IMR-90 (cell line): Measurements from ENCODE around the gene CSK. TPM values are rescaled to one million over a fixed set of nuclear protein-coding genes. Genes with fewer than 3 reads are reported as not detected.

Experiments
- ATAC-seq: fragments of 200-7000 bp; cut with Tn5 transposase; 2 replicates; pipeline ENCODE4 v1.9.1; 2020; ENCODE audit warnings: low read depth, mild to moderate bottlenecking, moderate library complexity
- BruUV-seq: library from RNA; stranded (reverse); fragments of 400-500 nt; replicated peaks from 2 replicates; lab custom pipeline; 2021; lab: Mats Ljungman, UMichigan
- CTCF ChIA-PET: fragments of 300-600 bp; formaldehyde crosslinking; extraction: SDS; loops from one replicate; lab custom pipeline; 2021; ENCODE audit warnings: antibody characterized with exemption; lab: Yijun Ruan, JAX
- POLR2A ChIA-PET: fragments of 300-600 bp; sonication (Branson Sonifier 250); formaldehyde crosslinking; loops from one replicate; lab custom pipeline; 2022; ENCODE audit warnings: antibody characterized with exemption; ENCODE audit not compliant: unreplicated experiment; lab: Charles Lee
- DNase-seq: peaks from one replicate; pipeline ENCODE4 v3.0.0; 2013
- H2AFZ ChIP-seq: replicated peaks from 2 replicates; pipeline ENCODE3; 2013; ENCODE audit warnings: low read length, mild to moderate bottlenecking; ENCODE audit not compliant: poor library complexity
- H2AK5ac ChIP-seq: 2 replicates; pipeline ENCODE4 v1.6.1; 2013; ENCODE audit warnings: low read depth, low read length, inconsistent platforms
- H2AK9ac ChIP-seq: replicated peaks from 2 replicates; pipeline ENCODE3; 2013; ENCODE audit warnings: mild to moderate bottlenecking, low read depth, low read length, moderate library complexity; ENCODE audit not compliant: poor library complexity
- H2BK120ac ChIP-seq: 2 replicates; pipeline ENCODE4 v1.6.1; 2013; ENCODE audit warnings: low read depth, low read length, inconsistent platforms
- H2BK15ac ChIP-seq: 3 replicates; pipeline ENCODE4 v1.6.1; 2013; ENCODE audit warnings: low read depth, low read length, inconsistent platforms
- H2BK20ac ChIP-seq: 2 replicates; pipeline ENCODE4 v1.6.1; 2013; ENCODE audit warnings: low read depth, mild to moderate bottlenecking, inconsistent platforms, low read length, moderate library complexity
- H2BK5ac ChIP-seq: 2 replicates; pipeline ENCODE4 v1.6.1; 2013; ENCODE audit warnings: mild to moderate bottlenecking, low read depth, low read length, inconsistent platforms; ENCODE audit not compliant: poor library complexity, severe bottlenecking
- H3K14ac ChIP-seq: replicated peaks from 2 replicates; pipeline ENCODE4 v1.6.1; 2013; ENCODE audit warnings: low read depth, low read length, inconsistent platforms
- H3K18ac ChIP-seq: 2 replicates; pipeline ENCODE4 v1.6.1; 2013; ENCODE audit warnings: low read depth, low read length, control low read depth
- H3K23ac ChIP-seq: 2 replicates; pipeline ENCODE4 v1.6.1; 2013; ENCODE audit warnings: low read depth, low read length, inconsistent platforms
- H3K27ac ChIP-seq: 2 replicates; pipeline ENCODE4 v1.5.1; 2013; ENCODE audit warnings: mild to moderate bottlenecking, control low read depth, low read length; ENCODE audit not compliant: insufficient read depth
- H3K27me3 ChIP-seq: 2 replicates; pipeline ENCODE4 v1.6.1; 2013; ENCODE audit warnings: low read length; ENCODE audit not compliant: control insufficient read depth, insufficient read depth
- H3K36me3 ChIP-seq: 2 replicates; pipeline ENCODE4 v1.6.1; 2013; ENCODE audit warnings: low read length, mixed read lengths; ENCODE audit not compliant: control insufficient read depth, insufficient read depth
- H3K4ac ChIP-seq: 2 replicates; pipeline ENCODE4 v1.6.1; 2013; ENCODE audit warnings: low read depth, low read length, inconsistent platforms
- H3K4me1 ChIP-seq: 2 replicates; pipeline ENCODE4 v1.6.1; 2013; ENCODE audit warnings: low read length, mixed read lengths; ENCODE audit not compliant: control insufficient read depth, insufficient read depth
- H3K4me2 ChIP-seq: 2 replicates; pipeline ENCODE4 v1.6.1; 2013; ENCODE audit warnings: low read depth, mild to moderate bottlenecking, control low read depth, low read length, moderate library complexity
- H3K4me3 ChIP-seq: 2 replicates; pipeline ENCODE4 v1.5.1; 2013; ENCODE audit warnings: low read depth, mild to moderate bottlenecking, control low read depth, low read length, moderate library complexity; ENCODE audit not compliant: insufficient read depth
- H3K56ac ChIP-seq: 2 replicates; pipeline ENCODE4 v1.6.1; 2013; ENCODE audit warnings: low read length, inconsistent platforms; ENCODE audit not compliant: insufficient read depth; ENCODE audit errors: extremely low read depth
- H3K79me1 ChIP-seq, 2 experiments: 2 replicates each; pipeline ENCODE4 v1.6.1; 2013; ENCODE audit warnings: low read length in 2 of 2, inconsistent platforms in 1 of 2, low read depth in 1 of 2
- H3K9ac ChIP-seq: 2 replicates; pipeline ENCODE4 v1.6.1; 2013; ENCODE audit warnings: low read depth, low read length, control low read depth
- H3K9me1 ChIP-seq: 2 replicates; pipeline ENCODE4 v1.6.1; 2013; ENCODE audit warnings: low read length, inconsistent platforms; ENCODE audit not compliant: insufficient read depth
- H3K9me3 ChIP-seq: 2 replicates; pipeline ENCODE4 v1.6.1; 2013; ENCODE audit warnings: low read length; ENCODE audit not compliant: control insufficient read depth, insufficient read depth
- H4K20me1 ChIP-seq: 2 replicates; pipeline ENCODE4 v1.6.1; 2013; ENCODE audit warnings: low read length, inconsistent platforms; ENCODE audit not compliant: insufficient read depth
- H4K5ac ChIP-seq: 2 replicates; pipeline ENCODE4 v1.6.1; 2013; ENCODE audit warnings: mild to moderate bottlenecking, low read depth, low read length, control low read depth
- H4K8ac ChIP-seq, 2 experiments: 2 replicates each; pipeline ENCODE4 v1.6.1; 2013; ENCODE audit warnings: low read depth in 2 of 2, low read length in 2 of 2, control low read depth in 1 of 2, inconsistent platforms in 1 of 2
- H4K91ac ChIP-seq: 2 replicates; pipeline ENCODE4 v1.6.1; 2013; ENCODE audit warnings: low read depth, low read length, inconsistent platforms; ENCODE audit not compliant: insufficient read depth
- BHLHE40 ChIP-seq: fragments of 150-350 bp; IDR thresholded peaks from 2 replicates; pipeline ENCODE4 v1.6.1; 2016; ENCODE audit warnings: mild to moderate bottlenecking, low read depth, low read length
- CEBPB ChIP-seq: IDR thresholded peaks from 2 replicates; pipeline ENCODE4 v1.6.1; 2012; ENCODE audit warnings: low read depth, low read length, improper control_type of control experiment
- CHD1 ChIP-seq: IDR thresholded peaks from 2 replicates; pipeline ENCODE4 v1.6.1; 2012; ENCODE audit warnings: low read depth, low read length, improper control_type of control experiment
- CTCF ChIP-seq: conservative IDR thresholded peaks from 2 replicates; pipeline ENCODE4 v1.5.1; 2012; ENCODE audit warnings: mild to moderate bottlenecking, low read depth, low read length, improper control_type of control experiment
- ELK1 ChIP-seq: fragments of 150-350 bp; IDR thresholded peaks from 2 replicates; pipeline ENCODE4 v1.6.1; 2016; ENCODE audit warnings: low read depth, mild to moderate bottlenecking, low read length, moderate library complexity, borderline replicate concordance
- FOS ChIP-seq: fragments of 150-350 bp; IDR thresholded peaks from 2 replicates; pipeline ENCODE4 v1.6.1; 2016; ENCODE audit warnings: low read depth, low read length
- MAFK ChIP-seq: IDR thresholded peaks from 2 replicates; pipeline ENCODE4 v1.6.1; 2012; ENCODE audit warnings: low read depth, low read length, improper control_type of control experiment
- MAZ ChIP-seq: IDR thresholded peaks from 2 replicates; pipeline ENCODE4 v1.6.1; 2012; ENCODE audit warnings: low read depth, mild to moderate bottlenecking, low read length, improper control_type of control experiment, moderate library complexity, borderline replicate concordance
- MXI1 ChIP-seq: IDR thresholded peaks from 2 replicates; pipeline ENCODE4 v1.6.1; 2012; ENCODE audit warnings: low read depth, mild to moderate bottlenecking, low read length, moderate library complexity, borderline replicate concordance
- NFE2L2 ChIP-seq: fragments of 150-350 bp; IDR thresholded peaks from 2 replicates; pipeline ENCODE4 v1.6.1; 2016; ENCODE audit warnings: low read depth, mild to moderate bottlenecking, low read length
- POLR2A ChIP-seq: IDR thresholded peaks from 2 replicates; pipeline ENCODE4 v1.6.1; 2012; ENCODE audit warnings: mild to moderate bottlenecking, low read depth, low read length
- RAD21 ChIP-seq: IDR thresholded peaks from 2 replicates; pipeline ENCODE4 v1.6.1; 2012; ENCODE audit warnings: low read length, improper control_type of control experiment
- RCOR1 ChIP-seq: IDR thresholded peaks from 2 replicates; pipeline ENCODE4 v1.6.1; 2012; ENCODE audit warnings: mild to moderate bottlenecking, low read length, improper control_type of control experiment; ENCODE audit not compliant: insufficient replicate concordance
- RFX5 ChIP-seq: IDR thresholded peaks from 2 replicates; pipeline ENCODE4 v1.8.0; 2012; ENCODE audit warnings: low read depth, mild to moderate bottlenecking, low read length, moderate library complexity
- SMC3 ChIP-seq: fragments of 150-350 bp; IDR thresholded peaks from 2 replicates; pipeline ENCODE4 v1.6.1; 2016; ENCODE audit warnings: low read depth, mild to moderate bottlenecking, antibody characterized with exemption, low read length, moderate library complexity
- USF2 ChIP-seq: fragments of 150-350 bp; IDR thresholded peaks from 2 replicates; pipeline ENCODE4 v1.6.1; 2017; ENCODE audit warnings: mild to moderate bottlenecking, antibody characterized with exemption, low read length, low read depth
- WGBS, 2 experiments: methylation state at CpG; one replicate each; pipeline versions ENCODE4 v1.1.5 to v1.1.7; 2013; ENCODE audit warnings: missing lambda C conversion rate in 2 of 2; ENCODE audit not compliant: insufficient read length in 1 of 2; ENCODE audit errors: extremely low coverage in 2 of 2; 5-methylcytosine and 5-hydroxymethylcytosine counted together
- dilution Hi-C: fragments of 300-500 bp; cut with HindIII; formaldehyde crosslinking; loops from one replicate; pipeline ENCODE4 v1.14.3; 2018; ENCODE audit warnings: low sequenced_read_pairs; ENCODE audit not compliant: unreplicated experiment
- in situ Hi-C: fragments of 300-500 bp; cut with MboI; formaldehyde crosslinking; loops from 3 replicates; pipeline ENCODE4 v1.14.3; 2019; ENCODE audit warnings: low sequenced_read_pairs, inconsistent platforms, mixed read lengths
- intact Hi-C: fragments of 100-400 bp; cut with micrococcal nuclease; formaldehyde crosslinking; loops from 2 replicates; pipeline ENCODE4 v1.10.0; 2022
- polyA plus RNA-seq, 3 experiments: library from polyadenylated mRNA; depleted of rRNA; stranded (reverse); fragments of >200 nt; gene quantifications; 2 replicates each; pipeline ENCODE4 v1.2.3, GENCODE V29; 2012; ENCODE audit warnings: low replicate concordance in 1 of 3
- total RNA-seq: library from RNA; depleted of rRNA; stranded (reverse); fragments of >200 nt; gene quantifications from 2 replicates; pipeline ENCODE4 v1.2.3, GENCODE V29; 2012

CSK gene
- total and polyA plus RNA-seq, 2 of the 4 experiments (the other 2 are of a cell fraction), result 10.8 to 54.0 TPM

GRCh38 chr15:74822233-74822632 lies 40.4 kb downstream of the CSK start:
- no TSS peak for BruUV-seq
- Histone ChIP-seq H2BK120ac (no peak overlapping the region), H2AK9ac (no peak overlapping the region), H2AFZ (no peak overlapping the region), H3K4me2 (no peak overlapping the region), H4K8ac (no peak overlapping the region), H2BK20ac (no peak overlapping the region), H3K36me3 (no peaks in the 10 kb centered on the region), H4K5ac (no peak overlapping the region), H3K4me3 (no peak overlapping the region), H3K9ac (no peak overlapping the region), H3K27me3 (peaks cover 56% of the 10 kb centered on the region), H3K27ac (no peak overlapping the region), H3K9me1 (0 out of 2 replicates have a peak, but pooled peaks cover 4% of the 10 kb centered on the region), H3K9me3 (no peaks in the 10 kb centered on the region), H4K91ac (no peak overlapping the region), H2BK15ac (no peak overlapping the region), H2BK5ac (no peak overlapping the region), H3K4me1 (no peaks in the 10 kb centered on the region), H3K56ac (no peak overlapping the region), H4K20me1 (peaks cover 4% of the 10 kb centered on the region), H3K79me1 (no peaks in the 10 kb centered on the region), H3K4ac (no peak overlapping the region), H3K23ac (no peak overlapping the region), H3K14ac (no peak overlapping the region), H2AK5ac (no peak overlapping the region), H3K18ac (no peak overlapping the region)
- ATAC-seq, result no peak
- no peak for DNase-seq
- in situ Hi-C loops (no loop called here), intact Hi-C loops (no loop called here), dilution Hi-C loops (no loop called here)
- ChIA-PET POLR2A (no interaction called here), CTCF (no interaction called here)
- WGBS, 2 experiments, result 40% methylated on average over 1 of the region's 4 CpGs; no CpG with 5 or more reads in 1 of the 2 experiments
- TF ChIP-seq POLR2A (no peak), CEBPB (no peak), MAFK (no peak), FOS (no peak), RCOR1 (no peak), MAZ (no peak), ELK1 (no peak), CTCF (no peak), CHD1 (no peak), NFE2L2 (no peak), SMC3 (no peak), RAD21 (no peak), MXI1 (no peak), BHLHE40 (no peak), USF2 (no peak), RFX5 (no peak)
